Measurements from ENCODE around the gene UQCC2. TPM values are rescaled to one million over a fixed set of nuclear protein-coding genes. Genes with fewer than 3 reads are reported as not detected.

Gene UQCC2
- polyA plus RNA-seq, 1 donor: 65.1 TPM

- no peak for DNase-seq
Observed at GRCh38 chr6:33707771-33708170, 3.7 kb downstream of the UQCC2 start.

DNA sequence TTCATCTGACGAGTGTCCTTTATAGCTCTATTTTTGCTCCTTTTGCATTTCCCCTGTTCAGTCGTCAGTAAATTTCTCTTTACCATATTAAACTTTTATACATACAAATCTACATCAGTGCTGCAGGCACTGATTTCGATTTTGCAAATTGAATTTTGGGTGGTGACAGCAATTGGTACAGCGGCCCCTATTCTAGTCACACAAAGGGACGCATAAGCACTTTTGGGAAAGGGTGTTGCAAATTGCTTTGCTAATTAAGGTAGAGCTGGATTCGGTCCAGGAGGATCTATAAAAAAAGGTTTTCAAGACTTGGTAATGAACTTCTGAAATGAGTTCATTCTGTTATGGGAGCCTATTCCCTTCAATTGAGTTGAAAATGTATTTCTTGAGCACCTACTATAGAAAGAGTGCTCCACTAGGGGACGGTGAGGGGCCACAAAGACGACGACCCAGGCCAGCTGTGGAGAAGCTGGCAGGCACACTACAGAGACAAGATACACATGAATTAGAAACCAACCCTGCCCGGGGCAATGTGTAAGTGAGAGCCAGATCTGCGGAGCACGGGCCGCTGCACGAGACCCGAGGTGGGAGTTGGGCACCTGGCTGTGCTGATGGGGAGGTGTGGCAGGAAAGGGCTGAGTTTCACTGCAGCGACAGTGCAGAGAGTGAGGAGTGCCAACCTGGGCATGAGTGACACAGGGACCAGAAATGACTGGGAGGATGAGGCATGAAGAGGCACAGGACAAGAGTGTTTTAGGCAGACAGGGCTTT lies 5.4 kb downstream of the UQCC2 start:
- DNase-seq: no peak

DNA sequence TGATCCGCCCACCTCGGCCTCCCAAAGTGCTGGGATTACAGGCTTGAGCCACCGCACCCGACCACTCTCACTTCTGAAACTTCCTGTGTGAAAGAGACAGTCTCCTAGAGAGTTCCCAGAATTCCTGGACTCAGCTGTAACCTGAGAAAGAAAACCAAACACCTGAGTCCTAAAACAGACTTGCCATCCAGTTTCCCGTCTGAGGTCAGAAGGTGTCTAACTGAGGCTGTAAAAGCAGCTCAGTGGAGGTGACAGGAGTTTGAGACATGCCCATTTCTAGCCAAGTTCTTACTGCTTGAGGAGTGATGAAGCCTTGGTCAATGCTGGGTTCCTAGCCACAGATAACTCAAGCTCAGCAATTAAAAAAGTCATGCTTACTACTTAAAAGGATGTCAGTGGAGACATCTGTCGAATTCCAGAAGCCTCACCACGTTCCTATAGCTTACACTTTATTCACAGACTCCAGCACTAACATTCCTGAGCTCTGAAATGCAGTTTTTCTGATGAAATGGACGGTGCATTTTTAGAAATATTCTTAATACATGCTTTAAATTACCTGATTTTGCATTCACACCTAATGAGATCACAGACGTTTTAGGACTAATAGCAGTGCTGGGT lies 6.1 kb downstream of the UQCC2 start:
- DNase-seq: peak; percentile 53

DNA sequence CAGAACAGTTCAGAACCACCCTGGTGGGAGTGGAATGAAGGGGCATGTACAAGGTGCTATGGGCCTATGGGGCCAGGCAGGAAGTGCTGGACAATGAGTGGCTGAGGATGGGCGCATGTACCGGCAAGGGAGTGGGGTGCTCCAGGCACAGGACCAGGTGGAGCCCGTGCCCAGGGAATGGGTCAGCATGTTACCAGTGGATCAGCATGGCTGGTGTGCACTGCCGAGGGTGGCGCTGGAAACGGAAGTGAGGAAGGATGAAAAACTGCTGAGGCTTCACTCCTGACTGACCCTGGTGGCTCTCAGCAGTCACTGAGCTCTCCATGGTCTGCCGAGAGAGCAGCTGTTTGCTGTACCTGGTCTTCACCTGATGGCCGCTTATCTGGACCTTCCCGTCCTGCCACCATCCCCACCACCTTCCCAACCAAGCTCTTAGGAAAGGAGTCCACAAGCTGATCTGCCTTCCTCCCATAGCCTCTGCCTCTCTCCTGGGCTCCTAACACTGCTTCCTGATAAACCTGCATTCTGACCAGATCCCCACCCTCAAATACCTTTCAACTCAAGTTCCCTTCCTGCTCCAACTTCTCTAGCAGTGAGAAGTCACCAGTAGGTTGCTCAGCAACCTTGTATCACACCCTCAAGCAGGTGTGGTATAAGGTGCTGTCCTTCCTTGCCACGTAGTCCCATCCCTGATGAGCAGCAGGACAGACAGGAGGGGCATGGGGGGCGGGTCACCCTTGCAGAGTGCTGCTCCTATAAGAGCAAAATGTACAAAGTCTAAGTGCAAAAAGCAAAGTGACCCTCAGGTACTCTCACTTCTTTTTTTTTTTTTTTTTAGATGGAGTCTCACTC lies 7.1 kb downstream of the UQCC2 start:
- no peak for DNase-seq

DNA sequence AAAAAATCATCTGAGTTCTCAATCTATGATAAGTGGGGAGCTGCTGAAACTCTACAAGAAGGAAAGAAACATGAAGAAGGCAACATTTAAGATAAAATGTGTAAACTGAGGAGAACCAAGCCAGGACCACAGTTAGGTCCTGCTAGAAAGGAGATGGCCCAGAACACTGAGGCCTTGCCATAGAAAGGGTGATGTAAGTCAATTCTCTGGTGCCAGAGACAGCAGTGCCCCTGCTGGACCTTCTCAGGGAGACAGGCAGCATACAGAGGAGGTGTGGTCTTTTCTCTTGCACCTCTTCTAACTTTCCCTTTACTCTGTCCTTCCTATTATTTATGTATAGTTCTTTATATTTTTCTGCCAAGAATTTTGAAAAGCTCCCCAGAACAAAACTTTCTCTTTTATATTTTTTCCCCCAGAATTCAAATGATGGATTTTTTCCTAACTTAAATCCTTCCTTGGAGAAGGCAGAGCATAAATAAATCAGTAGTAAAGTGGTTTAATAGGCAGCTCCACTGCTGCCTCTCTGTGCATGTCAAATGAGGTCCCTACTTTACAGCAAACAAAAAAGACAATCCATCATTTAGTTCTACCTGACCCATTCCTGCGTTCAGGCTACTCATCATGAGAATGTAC lies 9.0 kb downstream of the UQCC2 start:
- no peak for DNase-seq

DNA sequence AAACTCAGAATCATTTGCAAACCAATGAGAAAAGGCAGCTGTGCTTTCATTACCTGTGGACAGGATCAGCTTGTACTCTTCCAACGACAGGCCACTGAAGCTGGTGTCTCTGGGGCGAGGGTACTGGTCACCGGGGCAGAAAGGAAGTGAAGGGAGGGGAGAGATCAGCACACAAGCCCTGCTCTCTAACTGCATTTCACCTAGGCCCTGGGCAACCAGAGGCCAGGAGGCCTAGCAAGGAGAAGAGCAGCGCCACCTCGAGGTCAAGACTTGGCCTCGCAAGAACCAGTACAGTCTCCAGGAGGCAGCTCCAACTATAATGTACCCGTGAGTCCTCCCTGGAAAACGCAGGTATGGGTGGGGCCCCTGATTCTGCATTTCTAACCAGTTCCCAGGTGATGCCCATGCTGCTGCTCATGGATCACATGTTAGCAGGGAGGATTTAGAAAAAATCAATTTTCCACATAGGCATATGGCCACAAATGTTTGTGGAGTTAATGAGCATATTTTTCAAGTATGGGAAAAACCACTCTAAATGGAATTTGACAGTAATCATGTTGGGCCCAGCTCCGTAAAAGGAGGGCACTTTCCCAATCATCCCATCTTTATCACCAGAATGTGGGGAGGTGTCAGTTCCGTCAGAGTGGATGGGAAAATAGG lies 11.0 kb downstream of the UQCC2 start:
- peak; percentile 61 for DNase-seq

DNA sequence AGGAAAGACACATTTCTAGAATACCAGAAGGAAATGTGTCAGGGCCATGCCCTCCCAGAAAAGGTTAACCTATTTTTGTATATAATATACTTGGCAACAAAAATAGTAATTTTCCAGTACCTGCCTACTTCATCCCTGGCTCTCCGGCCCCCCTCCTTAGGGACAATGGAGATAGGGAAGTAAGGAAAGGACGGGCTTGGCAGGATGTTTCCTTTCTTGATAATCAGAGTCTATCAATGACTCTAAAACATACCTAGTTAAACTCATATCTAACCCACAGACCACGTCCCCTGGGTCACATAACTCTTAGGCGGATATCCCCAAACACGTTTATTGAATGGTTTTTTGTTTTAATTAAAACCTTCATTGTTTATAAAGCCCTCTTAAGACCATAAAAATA lies 11.8 kb downstream of the UQCC2 start:
- no peak for DNase-seq

DNA sequence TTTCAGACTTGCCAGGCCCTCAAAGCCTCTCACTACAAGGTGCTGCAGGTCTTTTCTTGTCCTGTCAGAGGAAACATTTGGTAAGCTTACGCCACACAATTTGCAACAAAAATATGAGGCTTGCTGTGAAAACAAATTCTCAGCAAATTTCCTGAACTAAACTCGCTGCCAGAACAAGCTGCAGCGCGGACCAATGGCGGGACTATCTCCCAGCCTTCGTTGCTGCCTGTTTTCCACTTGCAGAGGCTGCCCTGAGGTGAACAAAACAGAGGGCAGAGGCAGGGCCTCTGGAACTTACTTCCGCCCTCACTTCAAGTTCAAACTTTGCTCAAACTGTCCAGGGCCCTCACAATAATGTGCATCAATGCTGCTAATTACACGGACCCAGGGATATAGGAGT lies 12.4 kb downstream of the UQCC2 start:
- no peak for DNase-seq

DNA sequence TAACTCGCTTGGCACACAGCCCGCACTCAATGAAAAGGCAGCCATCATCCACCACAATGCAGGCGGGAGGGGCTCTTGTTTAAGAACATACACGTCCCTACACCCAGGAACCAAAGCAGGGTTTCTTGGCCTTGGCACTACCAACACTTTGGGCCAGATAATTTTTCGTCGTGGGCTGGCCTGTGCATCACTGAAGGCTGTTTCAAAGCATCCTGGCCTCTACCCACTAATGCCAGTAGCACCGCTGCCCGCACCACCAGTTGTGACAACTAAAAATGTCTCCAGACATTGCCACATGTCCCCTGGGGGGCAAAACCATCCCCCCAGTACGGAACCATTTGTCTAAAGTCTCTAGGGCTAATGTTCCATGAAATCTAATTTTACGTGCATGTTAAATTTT lies 13.0 kb downstream of the UQCC2 start:
- no peak for DNase-seq

DNA sequence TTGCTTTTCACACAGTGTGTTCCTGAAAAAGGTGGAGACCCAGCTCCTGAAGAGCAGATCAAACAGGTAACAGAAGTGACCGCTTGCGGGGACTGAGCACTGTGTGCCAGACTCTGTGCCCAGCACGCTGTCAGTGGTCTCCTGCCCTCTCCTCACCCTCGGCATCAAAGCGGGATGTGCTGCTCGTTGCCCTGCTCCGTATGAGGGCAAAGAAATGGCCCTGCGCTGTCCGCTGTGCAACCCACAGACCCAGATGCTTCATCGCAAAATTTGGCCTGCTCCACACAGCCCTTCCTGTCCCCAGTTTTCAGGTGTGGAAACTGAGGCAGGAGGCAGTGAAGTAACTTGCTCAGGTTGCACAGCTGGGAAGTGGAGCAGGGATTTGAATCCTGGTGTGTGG lies 13.7 kb downstream of the UQCC2 start:
- no peak for DNase-seq

DNA sequence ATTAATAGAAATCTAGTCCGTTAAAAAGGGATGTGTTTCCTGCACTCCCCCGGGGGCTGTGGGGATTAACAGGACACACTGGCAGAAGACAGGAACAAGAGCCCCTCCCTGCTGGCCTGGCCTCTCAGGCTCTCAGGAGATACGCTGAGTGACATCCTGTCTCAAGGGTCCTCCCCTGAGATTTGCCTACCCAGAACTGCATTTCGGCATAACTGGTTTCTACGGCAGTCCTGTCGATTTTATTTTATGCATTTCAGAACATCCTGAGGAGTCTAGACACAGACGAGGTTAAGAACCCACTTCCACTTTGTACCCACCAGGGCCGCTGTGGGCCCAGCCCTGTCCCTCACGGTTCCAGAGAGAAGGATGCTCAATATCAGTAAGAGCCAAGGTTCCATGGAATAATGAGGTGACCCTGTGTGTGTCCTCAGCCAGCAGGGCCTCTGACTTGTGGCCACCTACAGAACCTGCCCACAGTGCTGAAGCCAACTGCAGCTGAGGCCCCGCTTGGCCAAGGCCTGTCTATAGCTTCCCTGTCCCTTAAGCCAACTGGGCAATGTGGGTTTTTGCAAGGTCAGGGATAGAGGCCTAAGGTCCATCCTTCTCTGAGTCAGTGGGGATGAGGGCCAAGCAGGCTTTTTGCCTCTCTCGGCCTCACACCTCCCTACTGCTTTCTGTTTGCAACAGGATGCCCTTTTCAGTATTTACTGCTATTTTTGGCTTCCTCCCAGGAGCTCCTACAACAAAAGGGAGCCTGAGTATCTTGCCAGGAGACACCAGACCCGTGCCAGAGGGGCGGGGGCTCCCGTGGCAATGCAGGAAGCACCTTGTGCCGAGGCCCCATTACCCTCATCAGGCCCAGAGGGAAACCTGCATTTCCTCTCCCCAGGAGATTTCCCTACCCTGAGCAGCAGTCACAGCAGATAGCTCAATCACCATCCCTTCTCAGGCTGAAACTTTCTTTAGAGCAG lies 14.7 kb downstream of the UQCC2 start:
- no peak for DNase-seq

DNA sequence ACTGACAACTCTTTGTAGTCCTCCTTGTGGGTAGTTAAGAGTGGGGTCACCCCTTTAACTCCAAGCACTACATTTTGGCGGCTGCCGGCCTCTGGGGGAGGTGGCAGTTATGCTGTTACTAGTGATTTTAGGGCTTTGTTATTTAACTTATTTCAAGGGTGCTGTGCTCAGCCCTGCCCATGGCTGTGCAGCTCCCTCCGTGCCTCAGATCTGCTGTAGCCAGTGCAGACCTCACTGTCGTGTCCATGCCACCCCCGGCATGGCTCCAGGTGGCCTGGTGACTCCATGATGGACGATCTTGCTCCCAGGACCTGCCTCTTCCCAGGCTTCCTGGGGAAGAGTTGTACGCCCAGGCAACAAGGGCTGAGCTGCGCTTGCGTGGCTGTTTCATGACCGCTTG lies 15.4 kb downstream of the UQCC2 start:
- DNase-seq: no peak

DNA sequence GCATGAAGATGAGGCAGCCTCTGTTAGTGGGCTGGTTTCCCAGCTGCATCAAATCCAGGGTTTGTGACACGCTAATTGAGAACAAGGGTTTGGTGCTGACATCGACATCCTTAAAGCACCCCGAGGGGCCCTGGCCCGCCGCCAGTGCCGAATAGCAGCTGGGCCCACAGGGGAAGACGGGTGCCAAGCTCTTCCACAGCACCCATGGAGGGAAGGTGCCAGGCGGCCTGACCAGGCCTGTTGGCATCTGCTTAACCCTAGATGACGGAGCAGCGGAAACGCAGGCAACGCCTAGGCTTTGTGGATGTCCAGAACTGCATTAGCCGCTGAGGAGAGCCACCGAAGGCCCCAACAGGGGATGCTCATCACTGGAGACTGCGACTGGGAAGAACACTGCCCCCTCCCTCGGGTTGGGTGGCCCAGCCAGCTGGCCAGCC lies 16.0 kb downstream of the UQCC2 start:
- DNase-seq: no peak

DNA sequence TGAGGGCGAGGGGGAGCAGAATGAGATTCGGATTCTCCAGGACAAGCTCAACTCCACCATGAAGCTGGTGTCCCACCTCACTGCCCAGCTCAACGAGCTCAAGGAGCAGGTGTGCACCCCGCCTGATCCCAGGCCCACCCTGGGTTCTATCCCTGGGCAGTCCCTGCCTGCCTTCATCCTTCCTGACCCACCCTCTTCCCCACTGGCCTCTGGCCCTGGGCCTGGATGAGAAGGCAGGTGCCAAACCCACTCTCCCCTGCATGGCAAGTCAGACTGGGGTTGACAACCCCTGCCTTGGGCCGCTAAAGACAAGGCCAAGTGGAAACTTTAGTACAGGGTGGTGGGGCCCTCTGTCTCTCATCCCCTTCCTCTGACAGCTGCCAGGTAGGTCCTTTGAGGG lies 16.5 kb downstream of the UQCC2 start:
- DNase-seq: no peak

DNA sequence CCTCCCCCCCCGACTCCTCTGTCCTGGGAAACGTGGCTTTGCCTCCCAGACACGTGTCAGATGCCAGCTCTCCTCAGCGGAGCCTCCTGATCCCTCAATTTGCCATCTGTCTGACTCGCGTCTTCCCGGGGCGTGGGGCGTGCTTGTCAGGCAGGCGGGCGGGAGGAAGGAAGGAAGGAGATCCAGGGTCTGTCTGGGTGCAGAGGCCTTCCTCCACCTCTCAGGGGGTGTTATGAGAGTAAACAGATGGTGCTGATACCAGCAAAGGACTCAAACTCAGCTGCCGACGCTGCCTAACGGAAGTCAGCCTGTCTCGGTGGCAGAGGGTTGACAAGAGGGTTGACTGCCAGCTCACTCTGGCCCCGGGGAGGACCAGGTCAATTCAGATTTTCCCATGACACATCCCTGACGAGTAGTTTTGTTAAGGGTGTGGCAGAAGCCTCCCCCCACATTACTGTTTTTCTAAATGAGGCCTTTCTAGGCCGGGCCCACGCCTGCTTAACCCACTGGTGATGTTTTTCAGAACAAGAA lies 17.0 kb downstream of the UQCC2 start:
- DNase-seq: no peak

GRCh38 chr6:33693186-33694105 lies 18.1 kb downstream of the UQCC2 start:
- no peak for DNase-seq

DNA sequence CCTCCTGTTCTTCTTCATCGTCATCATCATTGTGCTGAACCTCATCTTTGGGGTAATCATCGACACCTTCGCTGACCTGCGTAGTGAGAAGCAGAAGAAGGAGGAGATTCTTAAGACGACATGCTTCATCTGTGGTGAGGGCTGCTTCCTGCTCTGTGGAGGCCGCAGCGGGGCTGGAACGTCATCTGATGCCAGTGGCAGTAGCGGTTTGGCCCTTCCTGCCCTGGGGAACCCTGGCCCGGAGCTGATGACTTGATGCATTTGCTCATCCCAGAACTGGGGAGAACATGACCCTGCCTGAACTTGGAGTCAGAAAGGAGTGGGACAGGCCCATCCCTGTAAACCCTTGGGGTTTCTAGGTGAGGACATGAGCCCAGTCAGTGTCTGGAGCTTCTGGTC lies 18.7 kb downstream of the UQCC2 start:
- DNase-seq: no peak

- no peak for DNase-seq
Observed at GRCh38 chr6:33692078-33692759, 19.3 kb downstream of the UQCC2 start.

Measured in left kidney (tissue), 2 donors.